Activated naive CD4-positive, alpha-beta T cell treated with Interleukin-2 at 50 U/mL for 16 hours (primary cell): ENCODE measurements around the gene SPAG6.

Source experiments
- DNase-seq: peaks from one replicate; pipeline ENCODE4 v3.0.0-alpha.2; 2020

SPAG6 gene

GRCh38 chr10:22464966-22465629, 119.8 kb downstream of the SPAG6 start:
- DNase-seq = no peak

- no peak for DNase-seq
Measured at GRCh38 chr10:22466763-22467334, 121.6 kb downstream of the SPAG6 start.
